Chondrocyte (in vitro differentiated cells): ENCODE data around the gene ENTPD6. TPM values are rescaled to one million over a fixed set of nuclear protein-coding genes. Genes with fewer than 3 reads are reported as not detected.

Source experiments
- DNase-seq: peaks from one replicate; pipeline ENCODE4 v3.0.0; 2021; ENCODE audit warnings: mixed read lengths, low spot score
- H3K27ac Mint-ChIP-seq: one replicate; pipeline ENCODE4 v1.8.0; 2021; ENCODE audit warnings: mild to moderate bottlenecking, moderate library complexity, mixed read lengths; ENCODE audit not compliant: unreplicated experiment
- H3K27me3 Mint-ChIP-seq: 2 replicates; pipeline ENCODE4 v1.8.0; 2021; ENCODE audit warnings: low read depth, mixed read lengths
- H3K36me3 Mint-ChIP-seq: 2 replicates; pipeline ENCODE4 v1.8.0; 2021; ENCODE audit warnings: low read depth, mixed read lengths
- H3K4me1 Mint-ChIP-seq: 2 replicates; pipeline ENCODE4 v1.8.0; 2021; ENCODE audit warnings: low read depth, mild to moderate bottlenecking, mixed read lengths
- H3K4me3 Mint-ChIP-seq: one replicate; pipeline ENCODE4 v1.8.0; 2021; ENCODE audit warnings: mild to moderate bottlenecking, moderate library complexity, mixed read lengths; ENCODE audit not compliant: unreplicated experiment
- H3K9me3 Mint-ChIP-seq: 2 replicates; pipeline ENCODE4 v1.8.0; 2021; ENCODE audit warnings: low read depth, mixed read lengths
- CTCF ChIP-seq: fragments of 200-600 bp; sonication (generic); IDR thresholded peaks from 2 replicates; pipeline ENCODE4 v1.5.0; 2021; ENCODE audit warnings: antibody characterized with exemption, mild to moderate bottlenecking, moderate library complexity
- total RNA-seq: library from RNA; stranded (reverse); gene quantifications from 3 replicates; pipeline ENCODE4 v1.2.1, GENCODE V29; 2021

ENTPD6 gene
- total RNA-seq, 1 donor from 2014 or later, result 53.5 TPM

- H3K27ac Mint-ChIP-seq, result peak overlapping the region; percentile 98
- peaks cover 49% of the 10 kb centered on the region for H3K4me1 Mint-ChIP-seq
- H3K9me3 Mint-ChIP-seq, result no peaks in the 10 kb centered on the region
- no peak overlapping the region for H3K4me3 Mint-ChIP-seq
- H3K27me3 Mint-ChIP-seq, result no peaks in the 10 kb centered on the region
- peaks cover 9% of the 10 kb centered on the region for H3K36me3 Mint-ChIP-seq
- DNase-seq, result peak; percentile 82
- TF ChIP-seq CTCF, result no peak
Measured at GRCh38 chr20:25221592-25222460, 26.3 kb downstream of the ENTPD6 start.

GRCh38 chr20:25222461-25223178 lies 27.1 kb downstream of the ENTPD6 start:
- peak overlapping the region; percentile 98 for H3K27ac Mint-ChIP-seq
- H3K36me3 Mint-ChIP-seq, result peaks cover 9% of the 10 kb centered on the region
- no peak for TF ChIP-seq CTCF
- H3K27me3 Mint-ChIP-seq, result no peaks in the 10 kb centered on the region
- H3K4me1 Mint-ChIP-seq, result peaks cover 57% of the 10 kb centered on the region
- peak; percentile 77 for DNase-seq
- no peaks in the 10 kb centered on the region for H3K9me3 Mint-ChIP-seq
- no peak overlapping the region for H3K4me3 Mint-ChIP-seq

GRCh38 chr20:25223179-25223661 lies 27.7 kb downstream of the ENTPD6 start:
- TF ChIP-seq CTCF, result peak; percentile 55
- peak; percentile 89 for DNase-seq
- H3K4me3 Mint-ChIP-seq, result peak overlapping the region; percentile 1
- peaks cover 9% of the 10 kb centered on the region for H3K36me3 Mint-ChIP-seq
- H3K27me3 Mint-ChIP-seq, result no peaks in the 10 kb centered on the region
- H3K27ac Mint-ChIP-seq, result peak overlapping the region; percentile 98
- H3K9me3 Mint-ChIP-seq, result no peaks in the 10 kb centered on the region
- H3K4me1 Mint-ChIP-seq, result peaks cover 60% of the 10 kb centered on the region

GRCh38 chr20:25223765-25224720 lies 28.5 kb downstream of the ENTPD6 start:
- TF ChIP-seq CTCF, result no peak
- no peaks in the 10 kb centered on the region for H3K9me3 Mint-ChIP-seq
- peak overlapping the region; percentile 98 for H3K27ac Mint-ChIP-seq
- DNase-seq, result peak; percentile 83
- H3K4me1 Mint-ChIP-seq, result peaks cover 60% of the 10 kb centered on the region
- peaks cover 8% of the 10 kb centered on the region for H3K36me3 Mint-ChIP-seq
- no peaks in the 10 kb centered on the region for H3K27me3 Mint-ChIP-seq
- H3K4me3 Mint-ChIP-seq, result peak overlapping the region; percentile 6
